ENCODE data around the gene S100A16.

The S100A16 gene

GRCh38 chr1:153652805-153653500 lies 40.0 kb upstream of the S100A16 start:
- TF ChIP-seq CTCF (IDR thresholded peaks at IDR 0.05): no peak

GRCh38 chr1:153651771-153652170 lies 38.8 kb upstream of the S100A16 start:
- TF ChIP-seq CTCF (IDR thresholded peaks at IDR 0.05): no peak

DNA sequence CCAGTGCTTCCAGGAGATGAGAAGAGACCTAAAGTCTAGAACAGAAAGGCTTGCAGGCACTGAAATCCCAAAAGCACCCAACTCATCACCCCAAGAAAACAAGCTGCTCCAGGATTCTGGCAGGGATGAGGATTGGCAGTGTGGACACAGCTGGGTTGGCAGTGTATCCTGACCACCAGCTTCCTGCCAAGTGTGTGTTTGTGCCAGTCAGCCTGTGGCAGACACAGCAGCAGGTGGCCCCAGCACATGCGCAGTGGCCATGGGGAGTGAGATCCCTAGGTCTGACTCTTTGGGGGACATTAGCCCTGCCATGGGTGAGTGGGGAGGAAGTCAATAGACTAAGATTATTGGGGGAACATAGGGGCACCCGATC lies 36.9 kb upstream of the S100A16 start:
- no peak for TF ChIP-seq CTCF (IDR thresholded peaks at IDR 0.05)

- TF ChIP-seq CTCF (IDR thresholded peaks at IDR 0.05): no peak
These were observed 36.4 kb upstream of the S100A16 start for GRCh38 chr1:153649137-153649862.

GRCh38 chr1:153648000-153648643 lies 35.2 kb upstream of the S100A16 start:
- TF ChIP-seq CTCF (IDR thresholded peaks at IDR 0.05): no peak

- no peak for TF ChIP-seq CTCF (IDR thresholded peaks at IDR 0.05)
These were observed 34.4 kb upstream of the S100A16 start for GRCh38 chr1:153647346-153647714.

- no peak for TF ChIP-seq CTCF (IDR thresholded peaks at IDR 0.05)
These were observed 33.9 kb upstream of the S100A16 start for GRCh38 chr1:153646672-153647345.
